Measurements from ENCODE around the gene RHOG. TPM values are rescaled to one million over a fixed set of nuclear protein-coding genes. Genes with fewer than 3 reads are reported as not detected.

RHOG gene
- total RNA-seq, 2 donors from 2014 or later, result 151 to 154 TPM

GRCh38 chr11:3853899-3854659 is 13.3 kb upstream of the RHOG start:
- peak; percentile 62 for ATAC-seq (replicated peaks)
- peak overlapping the region; percentile 81 for H3K27ac Mint-ChIP-seq
- H3K36me3 Mint-ChIP-seq (ENCODE audit: low read depth), result peaks cover 34% of the 10 kb centered on the region
- H3K4me1 Mint-ChIP-seq, result peaks cover 35% of the 10 kb centered on the region
- no peaks in the 10 kb centered on the region for H3K9me3 Mint-ChIP-seq
- H3K27me3 Mint-ChIP-seq, result no peaks in the 10 kb centered on the region
- H3K4me3 Mint-ChIP-seq, result peak overlapping the region; percentile 79

GRCh38 chr11:3853545-3853842 is 12.7 kb upstream of the RHOG start:
- Mint-ChIP-seq H3K4me1 (peaks cover 31% of the 10 kb centered on the region), H3K36me3 (ENCODE audit: low read depth) (peaks cover 34% of the 10 kb centered on the region), H3K4me3 (peak overlapping the region; percentile 79), H3K9me3 (no peaks in the 10 kb centered on the region), H3K27ac (peak overlapping the region; percentile 81), H3K27me3 (no peaks in the 10 kb centered on the region)
- ATAC-seq (replicated peaks), result no peak

- H3K4me1 Mint-ChIP-seq, result peaks cover 31% of the 10 kb centered on the region
- H3K4me3 Mint-ChIP-seq, result no peak overlapping the region
- H3K36me3 Mint-ChIP-seq (ENCODE audit: low read depth), result peaks cover under 1% of the 10 kb centered on the region
- peak overlapping the region; percentile 32 for H3K27ac Mint-ChIP-seq
- peak; percentile 57 for ATAC-seq (replicated peaks)
- no peaks in the 10 kb centered on the region for H3K27me3 Mint-ChIP-seq
- H3K9me3 Mint-ChIP-seq, result no peaks in the 10 kb centered on the region
These were observed 8.6 kb upstream of the RHOG start for GRCh38 chr11:3849297-3849874.

GRCh38 chr11:3845670-3846069 is 4.9 kb upstream of the RHOG start:
- Mint-ChIP-seq H3K4me1 (peaks cover 16% of the 10 kb centered on the region), H3K27ac (no peak overlapping the region), H3K27me3 (no peaks in the 10 kb centered on the region), H3K9me3 (no peaks in the 10 kb centered on the region), H3K4me3 (no peak overlapping the region), H3K36me3 (ENCODE audit: low read depth) (no peaks in the 10 kb centered on the region)
- ATAC-seq (replicated peaks), result no peak

DNA sequence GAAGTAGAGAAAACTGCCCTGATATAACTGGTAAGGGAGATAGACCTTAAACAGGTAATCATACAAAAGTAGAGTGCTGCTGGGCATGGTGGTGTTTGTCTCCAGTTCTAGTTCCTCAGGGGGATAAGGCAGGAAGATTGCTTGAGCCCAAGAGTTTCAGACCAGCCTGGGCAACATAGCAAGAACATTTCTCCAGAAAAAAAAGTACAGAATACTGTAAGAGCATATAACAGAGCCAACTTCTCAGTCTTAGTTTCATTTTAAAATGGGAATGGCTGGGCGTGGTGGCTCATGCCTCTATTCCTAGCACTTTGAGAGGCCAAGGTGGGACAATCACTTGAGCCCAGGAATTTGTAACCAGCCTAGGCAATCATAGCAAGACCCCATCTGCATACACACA is 4.5 kb upstream of the RHOG start:
- H3K9me3 Mint-ChIP-seq, result no peaks in the 10 kb centered on the region
- peak overlapping the region; percentile 3 for H3K4me3 Mint-ChIP-seq
- H3K27ac Mint-ChIP-seq, result no peak overlapping the region
- peaks cover under 1% of the 10 kb centered on the region for H3K36me3 Mint-ChIP-seq (ENCODE audit: low read depth)
- ATAC-seq (replicated peaks), result no peak
- H3K27me3 Mint-ChIP-seq, result no peaks in the 10 kb centered on the region
- peaks cover 16% of the 10 kb centered on the region for H3K4me1 Mint-ChIP-seq

GRCh38 chr11:3843326-3843725 is 2.6 kb upstream of the RHOG start:
- Mint-ChIP-seq H3K4me1 (peaks cover 13% of the 10 kb centered on the region), H3K9me3 (no peaks in the 10 kb centered on the region), H3K36me3 (ENCODE audit: low read depth) (peaks cover 20% of the 10 kb centered on the region), H3K4me3 (peak overlapping the region; percentile 51), H3K27ac (no peak overlapping the region), H3K27me3 (no peaks in the 10 kb centered on the region)
- no peak for ATAC-seq (replicated peaks)

DNA sequence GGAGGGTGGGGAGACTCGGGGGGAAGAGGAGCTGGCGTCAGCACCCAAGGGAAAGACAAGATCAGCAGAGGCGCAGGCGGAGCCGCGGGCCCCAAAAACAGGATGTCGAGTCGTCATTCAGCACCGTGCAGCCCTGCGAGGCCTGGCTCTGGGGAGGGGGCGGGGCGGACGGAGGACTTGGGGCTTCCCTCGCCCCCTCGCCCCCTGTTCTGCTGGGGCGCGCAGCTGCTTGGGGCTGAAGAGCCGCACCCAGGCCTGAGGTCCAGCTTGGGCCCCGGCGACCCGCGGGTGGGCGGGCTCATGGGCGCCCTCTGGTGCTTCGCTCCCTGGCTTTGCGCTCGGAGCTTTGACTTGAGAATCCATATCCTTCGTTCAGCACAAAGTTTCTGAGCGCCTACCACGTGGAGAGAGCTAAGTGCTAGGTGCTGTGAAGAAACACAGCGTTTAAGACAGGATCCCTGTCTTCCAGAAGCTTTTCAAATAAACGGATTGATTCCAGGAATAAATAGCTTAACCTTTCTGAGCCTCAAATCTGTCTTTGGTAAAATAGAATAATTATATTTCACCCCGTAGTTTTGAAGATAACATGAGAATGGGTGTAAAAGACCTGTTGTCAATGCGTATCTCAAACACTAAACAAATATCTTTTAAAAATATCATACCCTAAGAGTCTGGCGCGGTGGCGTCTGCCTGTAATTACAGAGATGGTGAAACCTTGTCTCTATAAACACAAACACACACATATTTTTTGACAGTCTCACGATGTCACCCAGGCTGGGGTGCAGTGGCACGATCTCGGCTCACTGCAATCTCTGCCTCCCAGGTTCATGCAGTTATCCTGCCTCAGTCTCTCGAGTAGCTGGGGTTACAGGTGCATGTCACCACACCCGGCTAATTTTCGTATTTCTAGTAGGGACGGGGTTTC is 929 bp upstream of the RHOG start:
- Mint-ChIP-seq H3K4me1 (peaks cover 24% of the 10 kb centered on the region), H3K36me3 (ENCODE audit: low read depth) (peaks cover 37% of the 10 kb centered on the region), H3K27me3 (no peaks in the 10 kb centered on the region), H3K9me3 (no peaks in the 10 kb centered on the region), H3K4me3 (peak overlapping the region; percentile 97), H3K27ac (peak overlapping the region; percentile 93)
- ATAC-seq (replicated peaks), result peak; percentile 40

- peaks cover 51% of the 10 kb centered on the region for H3K36me3 Mint-ChIP-seq (ENCODE audit: low read depth)
- H3K27me3 Mint-ChIP-seq, result no peaks in the 10 kb centered on the region
- ATAC-seq (replicated peaks), result no peak
- H3K4me1 Mint-ChIP-seq, result peaks cover 30% of the 10 kb centered on the region
- no peaks in the 10 kb centered on the region for H3K9me3 Mint-ChIP-seq
- H3K4me3 Mint-ChIP-seq, result peak overlapping the region; percentile 97
- H3K27ac Mint-ChIP-seq, result peak overlapping the region; percentile 93
These were observed 522 bp downstream of the RHOG start for GRCh38 chr11:3840004-3840869.

DNA sequence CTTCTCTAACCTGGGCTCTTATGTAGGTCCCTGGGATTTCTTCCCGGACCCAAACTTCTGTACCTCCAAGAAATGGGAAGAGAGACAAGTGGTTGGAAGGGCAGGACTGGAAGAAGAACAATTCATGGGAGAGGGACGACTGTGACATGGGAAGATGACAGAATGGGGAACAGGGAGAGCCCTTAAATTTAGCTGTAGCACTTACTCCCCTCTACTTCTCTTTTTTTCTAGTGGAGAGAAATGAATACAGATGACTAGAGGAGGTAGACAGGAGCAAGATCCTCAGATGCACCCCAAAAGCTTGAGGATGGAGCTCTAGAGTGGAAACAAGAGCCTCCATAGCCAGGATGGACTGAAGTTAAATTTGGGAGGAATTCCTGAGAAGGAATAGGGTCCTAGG is 2.3 kb downstream of the RHOG start:
- Mint-ChIP-seq H3K27ac (peak overlapping the region; percentile 93), H3K36me3 (ENCODE audit: low read depth) (peaks cover 68% of the 10 kb centered on the region), H3K9me3 (no peaks in the 10 kb centered on the region), H3K4me1 (peaks cover 38% of the 10 kb centered on the region), H3K4me3 (peak overlapping the region; percentile 97), H3K27me3 (no peaks in the 10 kb centered on the region)
- no peak for ATAC-seq (replicated peaks)

DNA sequence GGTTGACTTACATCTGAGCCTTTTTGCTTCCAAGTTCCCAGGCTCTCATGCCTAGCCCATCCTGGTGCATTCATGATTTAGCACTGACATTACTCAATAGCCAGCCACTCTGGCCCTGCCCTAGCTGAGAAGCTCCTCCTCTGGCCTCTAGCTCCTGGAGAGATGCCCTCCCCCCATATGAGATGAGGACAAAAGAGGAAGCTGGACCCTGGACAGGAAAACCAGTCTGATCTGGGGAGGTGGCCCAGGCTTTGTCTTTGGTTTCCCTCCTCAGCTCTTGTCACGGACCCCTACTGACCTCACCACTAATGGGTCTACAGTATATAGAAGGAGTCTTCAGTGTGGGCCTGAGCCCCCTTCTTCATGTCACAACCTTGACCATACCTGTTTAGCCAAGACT is 3.0 kb downstream of the RHOG start:
- Mint-ChIP-seq H3K4me3 (peak overlapping the region; percentile 97), H3K4me1 (peaks cover 44% of the 10 kb centered on the region), H3K27me3 (no peaks in the 10 kb centered on the region), H3K27ac (peak overlapping the region; percentile 93), H3K9me3 (no peaks in the 10 kb centered on the region), H3K36me3 (ENCODE audit: low read depth) (peaks cover 76% of the 10 kb centered on the region)
- no peak for ATAC-seq (replicated peaks)

- H3K4me3 Mint-ChIP-seq, result peak overlapping the region; percentile 97
- no peaks in the 10 kb centered on the region for H3K9me3 Mint-ChIP-seq
- H3K27me3 Mint-ChIP-seq, result no peaks in the 10 kb centered on the region
- peaks cover 84% of the 10 kb centered on the region for H3K36me3 Mint-ChIP-seq (ENCODE audit: low read depth)
- H3K27ac Mint-ChIP-seq, result peak overlapping the region; percentile 93
- H3K4me1 Mint-ChIP-seq, result peaks cover 53% of the 10 kb centered on the region
- no peak for ATAC-seq (replicated peaks)
These were observed 3.9 kb downstream of the RHOG start for GRCh38 chr11:3836903-3837302.

- Mint-ChIP-seq H3K9me3 (no peaks in the 10 kb centered on the region), H3K36me3 (ENCODE audit: low read depth) (peaks cover 96% of the 10 kb centered on the region), H3K27me3 (no peaks in the 10 kb centered on the region), H3K4me3 (peak overlapping the region; percentile 97), H3K4me1 (peaks cover 64% of the 10 kb centered on the region), H3K27ac (peak overlapping the region; percentile 99)
- no peak for ATAC-seq (replicated peaks)
These were observed 5.0 kb downstream of the RHOG start for GRCh38 chr11:3835751-3836150.

GRCh38 chr11:3834664-3835461 is 5.9 kb downstream of the RHOG start:
- Mint-ChIP-seq H3K4me3 (peak overlapping the region; percentile 97), H3K36me3 (ENCODE audit: low read depth) (peaks cover 100% of the 10 kb centered on the region), H3K27ac (peak overlapping the region; percentile 99), H3K4me1 (peaks cover 69% of the 10 kb centered on the region), H3K9me3 (no peaks in the 10 kb centered on the region), H3K27me3 (no peaks in the 10 kb centered on the region)
- ATAC-seq (replicated peaks), result no peak

Measured in activated T-helper 17 cell treated with anti-CD3 and anti-CD28 coated beads, Interleukin-2, amount 50 U/mL, for 72 hours (primary cell).